Fibroblast of the aortic adventitia (primary cell): ENCODE measurements around the gene ADD1. TPM values are rescaled to one million over a fixed set of nuclear protein-coding genes. Genes with fewer than 3 reads are reported as not detected.

ENCODE experiments used
- DNase-seq: peaks from one replicate; pipeline ENCODE4 v3.0.0-alpha.2; 2010; ENCODE audit warnings: low read depth
- H3K4me3 ChIP-seq: 2 replicates; pipeline ENCODE4 v1.5.1; 2011; ENCODE audit warnings: low read depth, mild to moderate bottlenecking, control low read depth, low read length, moderate library complexity
- total RNA-seq: library from RNA; depleted of rRNA; stranded (reverse); fragments of >200 nt; gene quantifications from 2 replicates; pipeline ENCODE4 v1.2.3, GENCODE V29; 2012; ENCODE audit warnings: low replicate concordance
- TF ChIP-seq, protein P1 (sequence below): IDR thresholded peaks from 2 replicates; pipeline ENCODE4 v1.5.1; 2011; ENCODE audit warnings: mild to moderate bottlenecking, low read length, control low read depth, inconsistent platforms; ENCODE audit not compliant: insufficient read depth

The ADD1 gene
- total RNA-seq, 1 donor = 168 TPM

DNA sequence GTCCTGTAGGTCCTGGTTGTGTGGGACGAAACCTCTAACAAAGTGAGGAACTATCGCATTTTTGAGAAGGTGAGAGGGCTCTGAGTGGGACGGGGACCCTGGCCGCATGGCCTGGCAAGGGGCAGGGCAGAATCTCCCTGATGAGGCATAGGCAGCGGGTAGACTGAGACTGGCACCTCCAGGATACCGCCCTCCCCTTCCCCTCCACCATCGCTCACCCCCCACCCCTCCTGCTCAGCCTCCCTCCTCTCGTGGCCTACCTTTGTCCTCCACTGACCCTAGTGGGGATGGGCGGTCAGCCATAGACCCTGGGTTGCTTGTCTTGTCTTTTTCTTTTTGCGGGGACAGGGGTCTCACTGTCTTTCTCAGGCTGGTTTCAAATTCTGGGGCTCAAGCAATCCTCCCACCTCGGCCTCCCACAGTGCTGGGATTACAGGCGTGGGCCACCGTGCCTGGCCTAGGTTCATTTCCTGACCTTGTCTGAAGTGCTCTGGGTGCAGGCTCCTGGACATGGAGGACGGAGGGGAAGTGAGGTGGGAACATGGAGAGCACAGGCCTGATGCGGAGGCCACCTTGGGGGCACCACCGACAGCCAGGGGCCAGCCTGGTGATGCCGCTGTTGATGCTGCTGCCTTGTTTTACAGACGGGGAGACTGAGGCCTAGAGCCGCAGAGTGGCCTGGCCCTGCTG lies 10.5 kb upstream of the ADD1 start:
- no peak overlapping the region for H3K4me3 ChIP-seq
- TF ChIP-seq, protein P1, sequence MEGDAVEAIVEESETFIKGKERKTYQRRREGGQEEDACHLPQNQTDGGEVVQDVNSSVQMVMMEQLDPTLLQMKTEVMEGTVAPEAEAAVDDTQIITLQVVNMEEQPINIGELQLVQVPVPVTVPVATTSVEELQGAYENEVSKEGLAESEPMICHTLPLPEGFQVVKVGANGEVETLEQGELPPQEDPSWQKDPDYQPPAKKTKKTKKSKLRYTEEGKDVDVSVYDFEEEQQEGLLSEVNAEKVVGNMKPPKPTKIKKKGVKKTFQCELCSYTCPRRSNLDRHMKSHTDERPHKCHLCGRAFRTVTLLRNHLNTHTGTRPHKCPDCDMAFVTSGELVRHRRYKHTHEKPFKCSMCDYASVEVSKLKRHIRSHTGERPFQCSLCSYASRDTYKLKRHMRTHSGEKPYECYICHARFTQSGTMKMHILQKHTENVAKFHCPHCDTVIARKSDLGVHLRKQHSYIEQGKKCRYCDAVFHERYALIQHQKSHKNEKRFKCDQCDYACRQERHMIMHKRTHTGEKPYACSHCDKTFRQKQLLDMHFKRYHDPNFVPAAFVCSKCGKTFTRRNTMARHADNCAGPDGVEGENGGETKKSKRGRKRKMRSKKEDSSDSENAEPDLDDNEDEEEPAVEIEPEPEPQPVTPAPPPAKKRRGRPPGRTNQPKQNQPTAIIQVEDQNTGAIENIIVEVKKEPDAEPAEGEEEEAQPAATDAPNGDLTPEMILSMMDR = no peak
- no peak for DNase-seq

DNA sequence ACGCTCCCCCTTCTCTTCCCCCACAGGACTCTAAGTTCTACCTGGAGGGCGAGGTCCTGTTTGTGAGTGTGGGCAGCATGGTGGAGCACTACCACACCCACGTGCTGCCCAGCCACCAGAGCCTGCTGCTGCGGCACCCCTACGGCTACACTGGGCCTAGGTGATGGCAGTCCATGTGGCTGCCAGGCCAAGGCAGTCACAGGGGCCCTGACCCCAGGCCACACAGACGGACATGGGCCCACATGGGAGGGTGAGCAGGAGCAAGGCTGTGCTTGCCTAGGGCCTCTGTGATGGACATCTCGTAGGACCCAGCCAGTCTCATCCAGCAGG lies 10.0 kb upstream of the ADD1 start:
- DNase-seq = no peak
- TF ChIP-seq, protein P1 = no peak
- no peak overlapping the region for H3K4me3 ChIP-seq

DNA sequence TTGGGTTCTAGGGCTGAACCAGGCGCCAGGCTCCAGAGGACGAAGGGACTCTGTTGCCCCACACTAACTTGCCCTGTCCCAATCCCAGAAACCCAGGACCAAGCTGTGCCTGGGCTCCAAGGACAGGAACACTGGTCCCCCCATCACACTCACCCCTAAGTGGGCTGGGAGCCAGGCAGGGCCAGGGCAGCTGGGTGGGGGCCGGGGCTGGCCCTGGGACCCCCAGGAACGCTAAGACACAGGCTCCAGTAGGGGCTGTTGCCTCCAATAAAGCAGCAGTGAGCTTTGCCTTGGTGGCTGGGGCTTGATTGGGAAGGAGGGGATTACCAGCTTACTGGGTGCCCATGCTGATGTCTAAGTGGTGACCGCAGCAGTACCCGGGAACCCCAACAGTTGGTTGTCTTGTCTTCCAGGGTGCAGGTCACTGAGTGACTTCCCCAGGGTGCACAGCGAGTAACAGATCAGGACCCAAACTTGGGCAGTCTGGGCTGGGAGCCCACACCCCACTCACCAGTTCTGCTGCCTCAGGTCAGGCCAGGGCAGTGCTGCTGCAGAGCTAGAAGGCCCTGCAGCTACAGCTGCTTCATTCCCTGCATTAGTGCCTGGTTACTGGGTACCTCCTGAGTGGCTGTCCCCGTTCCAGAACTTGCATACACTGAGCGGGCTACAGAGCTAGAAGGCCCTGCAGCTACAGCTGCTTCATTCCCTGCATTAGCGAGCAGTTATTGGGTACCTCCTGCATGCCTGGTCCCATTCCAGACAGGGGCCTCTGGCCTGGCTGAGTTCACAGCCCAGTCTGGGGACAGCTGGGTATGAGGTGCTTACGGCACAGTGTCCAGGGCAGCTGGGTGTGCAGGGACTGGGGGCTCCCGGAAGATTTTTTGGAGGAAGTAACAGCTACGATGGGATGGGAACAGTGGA lies 9.4 kb upstream of the ADD1 start:
- no peak for DNase-seq
- no peak overlapping the region for H3K4me3 ChIP-seq
- TF ChIP-seq, protein P1 = no peak

DNA sequence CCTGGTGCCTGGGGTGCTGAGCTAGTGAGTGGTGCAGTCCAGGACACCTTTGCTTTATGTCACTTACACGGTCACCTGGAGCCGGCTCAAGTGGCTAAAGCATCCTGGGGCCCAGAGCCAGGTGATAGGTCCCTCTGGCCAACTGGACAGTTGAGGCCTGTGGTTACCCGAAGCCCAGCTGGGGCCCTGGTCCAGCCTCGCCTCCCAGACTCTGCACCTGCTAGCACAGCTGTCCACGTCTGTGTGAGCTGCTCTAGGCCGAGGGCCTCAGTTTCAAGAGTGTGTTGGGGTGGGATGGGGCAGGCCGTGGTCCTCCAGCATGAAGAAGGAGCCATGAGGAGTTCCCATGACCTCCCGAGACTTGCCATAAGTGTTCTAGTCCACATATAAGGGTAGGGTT lies 7.7 kb upstream of the ADD1 start:
- no peak for DNase-seq
- no peak overlapping the region for H3K4me3 ChIP-seq
- TF ChIP-seq, protein P1 = no peak

DNA sequence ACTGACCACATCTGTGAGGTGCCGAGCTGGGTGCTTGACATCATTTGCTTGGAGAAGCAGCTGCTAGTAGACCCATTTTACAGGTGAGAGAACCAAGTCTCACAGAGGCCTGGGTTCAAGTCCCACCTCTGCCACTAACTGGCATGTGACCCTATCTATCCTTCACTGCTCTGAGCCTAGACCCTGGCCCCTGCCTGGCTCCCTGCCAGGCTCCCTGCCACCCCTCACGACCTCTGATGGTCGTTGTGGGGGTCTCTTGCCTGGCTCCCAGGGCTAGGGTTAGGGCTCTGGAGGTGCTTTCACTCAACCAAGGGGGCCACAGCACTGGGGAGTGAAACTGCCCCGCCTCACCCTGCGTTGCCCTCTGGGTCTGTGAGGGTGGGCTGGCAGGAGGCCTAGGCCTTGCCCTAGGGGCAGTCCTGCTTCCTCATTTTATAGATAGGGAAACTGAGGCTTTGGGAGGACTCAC lies 7.2 kb upstream of the ADD1 start:
- DNase-seq = no peak
- no peak overlapping the region for H3K4me3 ChIP-seq
- TF ChIP-seq, protein P1 = no peak

DNA sequence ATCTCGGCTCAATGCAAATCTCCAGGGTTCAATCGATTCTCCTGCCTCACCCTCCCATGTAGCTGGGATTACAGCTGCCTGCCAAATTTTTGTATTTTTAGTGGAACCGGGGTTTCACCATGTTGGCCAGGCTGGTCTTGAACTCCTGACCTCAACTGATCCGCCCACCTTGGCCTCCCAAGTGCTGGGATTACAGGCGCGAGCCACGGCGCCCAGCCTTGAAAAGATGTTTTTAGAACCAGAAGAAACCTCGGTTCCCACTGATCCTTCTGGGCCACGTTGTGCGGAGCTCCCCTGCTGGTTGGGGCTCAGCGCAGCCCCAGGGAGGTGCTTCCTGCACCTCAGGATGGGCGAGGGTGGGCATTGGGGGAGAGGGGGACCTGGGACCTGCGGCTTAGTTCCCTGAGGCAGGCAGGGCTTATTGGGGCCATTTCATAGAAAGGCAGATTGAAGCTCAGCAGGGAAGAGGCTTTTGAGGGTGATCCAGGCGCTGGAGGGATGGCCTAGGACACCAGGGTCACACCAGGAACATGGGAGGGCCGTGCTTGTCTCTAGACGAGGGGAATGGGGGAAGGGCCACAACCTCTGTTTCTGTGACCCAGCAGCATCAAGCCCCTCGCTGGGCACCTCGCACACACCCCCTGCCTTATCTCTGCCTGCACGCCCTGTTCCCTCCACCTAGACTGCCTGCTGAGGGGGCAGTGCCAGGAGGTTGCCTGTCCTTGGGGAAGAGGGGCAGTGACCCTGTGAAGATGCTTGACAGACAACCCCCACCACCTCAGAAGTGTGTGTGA lies 6.3 kb upstream of the ADD1 start:
- DNase-seq = no peak
- H3K4me3 ChIP-seq = peak overlapping the region; percentile 41
- TF ChIP-seq, protein P1 = peak; percentile 19
